ENCODE results near the gene SECISBP2. TPM values are rescaled to one million over a fixed set of nuclear protein-coding genes. Genes with fewer than 3 reads are reported as not detected.
"Not testable (repeated sequence)": the region's sequence is repeated elsewhere in the genome, so short reads cannot be mapped to it uniquely, and the experiment has no call there.

Gene SECISBP2
- total RNA-seq, 1 donor from 2014 or later, result 78.0 TPM

- TF ChIP-seq, protein P1, sequence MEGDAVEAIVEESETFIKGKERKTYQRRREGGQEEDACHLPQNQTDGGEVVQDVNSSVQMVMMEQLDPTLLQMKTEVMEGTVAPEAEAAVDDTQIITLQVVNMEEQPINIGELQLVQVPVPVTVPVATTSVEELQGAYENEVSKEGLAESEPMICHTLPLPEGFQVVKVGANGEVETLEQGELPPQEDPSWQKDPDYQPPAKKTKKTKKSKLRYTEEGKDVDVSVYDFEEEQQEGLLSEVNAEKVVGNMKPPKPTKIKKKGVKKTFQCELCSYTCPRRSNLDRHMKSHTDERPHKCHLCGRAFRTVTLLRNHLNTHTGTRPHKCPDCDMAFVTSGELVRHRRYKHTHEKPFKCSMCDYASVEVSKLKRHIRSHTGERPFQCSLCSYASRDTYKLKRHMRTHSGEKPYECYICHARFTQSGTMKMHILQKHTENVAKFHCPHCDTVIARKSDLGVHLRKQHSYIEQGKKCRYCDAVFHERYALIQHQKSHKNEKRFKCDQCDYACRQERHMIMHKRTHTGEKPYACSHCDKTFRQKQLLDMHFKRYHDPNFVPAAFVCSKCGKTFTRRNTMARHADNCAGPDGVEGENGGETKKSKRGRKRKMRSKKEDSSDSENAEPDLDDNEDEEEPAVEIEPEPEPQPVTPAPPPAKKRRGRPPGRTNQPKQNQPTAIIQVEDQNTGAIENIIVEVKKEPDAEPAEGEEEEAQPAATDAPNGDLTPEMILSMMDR (IDR thresholded peaks at IDR 0.05; ENCODE audit: unreplicated experiment), result no peak
- H3K4me1 Mint-ChIP-seq, result no peaks in the 10 kb centered on the region
- H3K36me3 Mint-ChIP-seq, result no peaks in the 10 kb centered on the region
- no peaks in the 10 kb centered on the region for H3K9me3 Mint-ChIP-seq
- peak overlapping the region; percentile 25 for H3K27ac Mint-ChIP-seq
- no peaks in the 10 kb centered on the region for H3K27me3 Mint-ChIP-seq (ENCODE audit: low read depth)
- no peak for DNase-seq (ENCODE audit: low spot score in 2 of 2, unreplicated experiment in 2 of 2)
- H3K4me3 Mint-ChIP-seq, result no peak overlapping the region
Observed at GRCh38 chr9:89367726-89368437, 49.6 kb downstream of the SECISBP2 start.

DNA sequence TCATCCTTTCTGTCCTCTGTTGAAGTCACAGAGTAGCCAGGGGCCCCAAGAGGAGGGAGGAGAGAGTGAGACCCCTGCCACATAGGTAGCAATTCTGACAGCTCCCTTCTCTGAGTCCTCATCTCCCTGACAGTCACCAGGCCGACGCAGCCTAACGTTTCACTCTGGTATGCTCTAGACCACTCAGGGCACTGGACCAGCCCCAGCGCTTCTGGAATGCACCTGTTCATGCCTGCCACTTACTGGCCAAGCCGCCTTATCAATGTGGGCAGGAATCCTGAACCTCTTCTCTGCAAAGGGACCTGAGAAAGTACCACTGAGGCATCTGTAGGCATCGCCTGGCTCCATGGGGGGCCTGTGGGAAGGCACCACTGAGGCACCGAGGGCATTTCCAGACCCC, 50.2 kb downstream of the SECISBP2 start:
- TF ChIP-seq, protein P1 (IDR thresholded peaks at IDR 0.05; ENCODE audit: unreplicated experiment), result no peak
- Mint-ChIP-seq H3K27me3 (ENCODE audit: low read depth) (no peaks in the 10 kb centered on the region), H3K4me1 (no peaks in the 10 kb centered on the region), H3K36me3 (no peaks in the 10 kb centered on the region), H3K9me3 (no peaks in the 10 kb centered on the region), H3K4me3 (no peak overlapping the region), H3K27ac (no peak overlapping the region)
- no peak for DNase-seq (ENCODE audit: low spot score in 2 of 2, unreplicated experiment in 2 of 2)

DNA sequence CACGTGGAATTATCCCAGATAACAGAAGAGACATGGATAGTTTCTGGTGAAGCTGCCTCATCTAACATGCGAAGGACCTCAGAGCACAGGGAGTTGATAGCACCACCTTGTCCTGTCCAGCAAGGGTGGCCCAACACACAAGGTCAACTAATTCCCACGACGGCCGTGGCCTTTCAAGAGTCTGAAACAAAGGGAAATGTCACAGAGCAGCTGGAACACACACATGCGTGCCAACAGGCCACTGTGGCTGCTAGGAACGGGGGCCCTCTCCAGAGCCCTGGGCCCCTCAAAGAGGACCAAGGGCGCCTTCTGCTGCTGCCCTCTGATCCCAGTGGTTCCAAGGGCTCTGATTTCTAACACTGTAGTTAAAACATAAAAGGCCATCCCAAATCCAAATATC, 50.7 kb downstream of the SECISBP2 start:
- H3K4me1 Mint-ChIP-seq, result no peaks in the 10 kb centered on the region
- no peaks in the 10 kb centered on the region for H3K27me3 Mint-ChIP-seq (ENCODE audit: low read depth)
- no peak for DNase-seq (ENCODE audit: low spot score in 2 of 2, unreplicated experiment in 2 of 2)
- TF ChIP-seq, protein P1 (IDR thresholded peaks at IDR 0.05; ENCODE audit: unreplicated experiment), result no peak
- no peaks in the 10 kb centered on the region for H3K36me3 Mint-ChIP-seq
- H3K4me3 Mint-ChIP-seq, result no peak overlapping the region
- no peaks in the 10 kb centered on the region for H3K9me3 Mint-ChIP-seq
- no peak overlapping the region for H3K27ac Mint-ChIP-seq

DNA sequence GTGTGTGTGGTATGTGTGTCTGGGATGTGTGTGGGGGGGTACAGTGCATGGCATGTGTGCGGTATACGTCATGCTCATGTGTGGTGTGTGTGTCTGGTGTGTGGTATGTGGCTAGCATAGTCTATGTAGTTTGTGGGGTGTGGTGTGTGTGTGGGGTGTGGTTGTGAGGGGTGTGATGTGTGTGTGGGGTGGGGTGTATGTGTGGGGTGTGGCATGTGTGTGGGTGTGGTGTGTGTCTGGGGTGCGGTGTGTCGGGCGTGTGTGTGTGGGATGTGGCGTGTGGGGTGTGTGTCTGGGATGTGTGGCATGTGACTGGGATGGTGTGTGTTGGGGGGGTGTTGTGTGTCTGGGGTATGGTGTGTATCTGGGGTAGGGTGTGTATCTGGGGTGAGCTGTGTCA, 52.3 kb downstream of the SECISBP2 start:
- TF ChIP-seq, protein P1 (IDR thresholded peaks at IDR 0.05; ENCODE audit: unreplicated experiment), result no peak
- H3K4me1 Mint-ChIP-seq, result peaks cover 2% of the 10 kb centered on the region
- H3K9me3 Mint-ChIP-seq, result no peaks in the 10 kb centered on the region
- no peak overlapping the region for H3K4me3 Mint-ChIP-seq
- H3K27ac Mint-ChIP-seq, result no peak overlapping the region
- no peak for DNase-seq (ENCODE audit: low spot score in 2 of 2, unreplicated experiment in 2 of 2)
- H3K27me3 Mint-ChIP-seq (ENCODE audit: low read depth), result no peaks in the 10 kb centered on the region
- H3K36me3 Mint-ChIP-seq, result no peaks in the 10 kb centered on the region

DNA sequence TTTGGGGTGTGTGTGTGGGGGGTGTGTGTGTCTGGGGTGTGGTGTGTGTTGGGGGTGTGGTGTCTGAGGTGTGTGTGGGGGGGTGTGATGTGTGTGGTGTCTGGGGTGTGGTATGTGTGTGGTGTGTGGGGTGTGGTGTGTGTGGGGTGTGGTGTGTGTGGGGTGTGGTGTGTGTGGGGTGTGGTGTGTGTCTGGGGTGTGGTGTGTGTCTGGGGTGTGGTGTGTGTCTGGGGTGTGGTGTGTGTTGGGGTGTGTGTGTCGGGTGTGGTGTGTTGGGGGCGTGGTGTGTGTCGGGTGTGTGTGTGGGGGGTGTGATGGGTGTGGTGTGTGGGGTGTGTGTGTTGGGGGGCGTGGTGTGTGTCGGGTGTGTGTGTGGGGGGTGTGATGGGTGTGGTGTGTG, 53.5 kb downstream of the SECISBP2 start:
- not testable (repeated sequence) for DNase-seq (ENCODE audit: low spot score in 2 of 2, unreplicated experiment in 2 of 2); H3K4me1 Mint-ChIP-seq; H3K4me3 Mint-ChIP-seq; H3K27me3 Mint-ChIP-seq (ENCODE audit: low read depth); H3K9me3 Mint-ChIP-seq; H3K36me3 Mint-ChIP-seq; H3K27ac Mint-ChIP-seq

GRCh38 chr9:89372230-89372816, 54.0 kb downstream of the SECISBP2 start:
- Mint-ChIP-seq H3K36me3 (no peaks in the 10 kb centered on the region), H3K27me3 (ENCODE audit: low read depth) (no peaks in the 10 kb centered on the region), H3K9me3 (no peaks in the 10 kb centered on the region), H3K4me1 (peaks cover 2% of the 10 kb centered on the region), H3K4me3 (no peak overlapping the region), H3K27ac (no peak overlapping the region)
- TF ChIP-seq, protein P1 (IDR thresholded peaks at IDR 0.05; ENCODE audit: unreplicated experiment), result no peak
- no peak for DNase-seq (ENCODE audit: low spot score in 2 of 2, unreplicated experiment in 2 of 2)

Data from mesothelial cell of epicardium (in vitro differentiated cells).